SK-N-SH treated with all-trans-retinoic acid at 6 μM for 48 hours (cell line): ENCODE data around the gene NEB.

ENCODE experiments used
- ATAC-seq: fragments of 200-7000 bp; cut with Tn5 transposase; 3 replicates; pipeline ENCODE4 v1.9.1; 2020; ENCODE audit warnings: mild to moderate bottlenecking, moderate library complexity
- ARNTL ChIP-seq: fragments of 450-650 bp; formaldehyde crosslinking; IDR thresholded peaks from 2 replicates; pipeline ENCODE4 v1.5.0; 2020; ENCODE audit warnings: low read depth, mild to moderate bottlenecking, moderate library complexity, borderline replicate concordance
- BACH2 ChIP-seq: fragments of 250-450 bp; sonication (Bioruptor Pico); IDR thresholded peaks from 2 replicates; pipeline ENCODE4 v1.9.0; 2021; ENCODE audit warnings: mild to moderate bottlenecking, borderline replicate concordance
- CSDC2 ChIP-seq: fragments of 250-450 bp; sonication (Bioruptor Pico); IDR thresholded peaks from 2 replicates; pipeline ENCODE4 v1.5.0; 2020; ENCODE audit warnings: mild to moderate bottlenecking, moderate library complexity
- ESRRG ChIP-seq: fragments of 250-450 bp; sonication (Bioruptor Pico); IDR thresholded peaks from 2 replicates; pipeline ENCODE4 v1.6.1; 2021; ENCODE audit warnings: mild to moderate bottlenecking
- GLIS3 ChIP-seq: fragments of 250-450 bp; sonication (Bioruptor Pico); IDR thresholded peaks from 2 replicates; pipeline ENCODE4 v1.5.0; 2020; ENCODE audit warnings: mild to moderate bottlenecking, moderate library complexity
- ISL1 ChIP-seq: fragments of 250-450 bp; sonication (Bioruptor Pico); IDR thresholded peaks from 2 replicates; pipeline ENCODE4 v2.1.2; 2022; ENCODE audit warnings: mild to moderate bottlenecking, moderate library complexity
- OSR1 ChIP-seq: fragments of 250-450 bp; sonication (Bioruptor Pico); IDR thresholded peaks from 2 replicates; pipeline ENCODE4 v1.8.0; 2022; ENCODE audit warnings: moderate library complexity, mild to moderate bottlenecking, inconsistent platforms
- PPARA ChIP-seq: fragments of 250-450 bp; sonication (Bioruptor Pico); IDR thresholded peaks from 2 replicates; pipeline ENCODE4 v1.5.0; 2020; ENCODE audit warnings: mild to moderate bottlenecking, borderline replicate concordance
- RARB ChIP-seq: fragments of 250-450 bp; sonication (Bioruptor Pico); IDR thresholded peaks from 2 replicates; pipeline ENCODE4 v1.8.0; 2021; ENCODE audit warnings: mild to moderate bottlenecking, moderate library complexity
- SNAI2 ChIP-seq: fragments of 250-450 bp; sonication (Bioruptor Pico); IDR thresholded peaks from 2 replicates; pipeline ENCODE4 v1.5.0; 2020; ENCODE audit warnings: mild to moderate bottlenecking, moderate library complexity
- TCF4 ChIP-seq: fragments of 250-450 bp; sonication (Bioruptor Pico); IDR thresholded peaks from 2 replicates; pipeline ENCODE4 v1.8.0; 2021; ENCODE audit warnings: mild to moderate bottlenecking, moderate library complexity, borderline replicate concordance
- TOX ChIP-seq: fragments of 250-450 bp; sonication (Bioruptor Pico); IDR thresholded peaks from 2 replicates; pipeline ENCODE4 v1.8.0; 2021; ENCODE audit warnings: mild to moderate bottlenecking, moderate library complexity, borderline replicate concordance
- ZC3H10 ChIP-seq: fragments of 250-450 bp; sonication (Bioruptor Pico); IDR thresholded peaks from 2 replicates; pipeline ENCODE4 v1.5.1; 2021; ENCODE audit warnings: mild to moderate bottlenecking, moderate library complexity
- ZFP3 ChIP-seq: fragments of 250-450 bp; sonication (Bioruptor Pico); IDR thresholded peaks from 2 replicates; pipeline ENCODE4 v1.5.0; 2020; ENCODE audit warnings: mild to moderate bottlenecking, moderate library complexity
- ZFP30 ChIP-seq: fragments of 450-650 bp; formaldehyde crosslinking; IDR thresholded peaks from 2 replicates; pipeline ENCODE4 v1.5.0; 2022; ENCODE audit warnings: mild to moderate bottlenecking, moderate library complexity
- ZNF565 ChIP-seq: fragments of 450-650 bp; formaldehyde crosslinking; conservative IDR thresholded peaks from 2 replicates; pipeline ENCODE4 v1.5.0; 2020; ENCODE audit warnings: low read depth, mild to moderate bottlenecking, moderate library complexity
- ZNF70 ChIP-seq: fragments of 450-650 bp; formaldehyde crosslinking; IDR thresholded peaks from 2 replicates; pipeline ENCODE4 v1.5.0; 2020; ENCODE audit warnings: mild to moderate bottlenecking, moderate library complexity
- TF ChIP-seq, protein P1 (sequence below): fragments of 250-450 bp; sonication (Bioruptor Pico); IDR thresholded peaks from 2 replicates; pipeline ENCODE4 v1.5.1; 2021; ENCODE audit warnings: mild to moderate bottlenecking, moderate library complexity
- TF ChIP-seq, protein P2 (sequence below): fragments of 250-450 bp; sonication (Bioruptor Pico); IDR thresholded peaks from 2 replicates; pipeline ENCODE4 v1.8.0; 2020; ENCODE audit warnings: mild to moderate bottlenecking, moderate library complexity, borderline replicate concordance
- TF ChIP-seq, protein P3 (sequence below): fragments of 250-450 bp; sonication (Bioruptor Pico); IDR thresholded peaks from 2 replicates; pipeline ENCODE4 v1.5.1; 2020; ENCODE audit warnings: low read depth, mild to moderate bottlenecking, moderate library complexity
- TF ChIP-seq, protein P4 (sequence below): fragments of 250-450 bp; sonication (Bioruptor Pico); IDR thresholded peaks from 2 replicates; pipeline ENCODE4 v1.8.0; 2021; ENCODE audit warnings: low read depth, mild to moderate bottlenecking, moderate library complexity, borderline replicate concordance

Gene NEB

DNA sequence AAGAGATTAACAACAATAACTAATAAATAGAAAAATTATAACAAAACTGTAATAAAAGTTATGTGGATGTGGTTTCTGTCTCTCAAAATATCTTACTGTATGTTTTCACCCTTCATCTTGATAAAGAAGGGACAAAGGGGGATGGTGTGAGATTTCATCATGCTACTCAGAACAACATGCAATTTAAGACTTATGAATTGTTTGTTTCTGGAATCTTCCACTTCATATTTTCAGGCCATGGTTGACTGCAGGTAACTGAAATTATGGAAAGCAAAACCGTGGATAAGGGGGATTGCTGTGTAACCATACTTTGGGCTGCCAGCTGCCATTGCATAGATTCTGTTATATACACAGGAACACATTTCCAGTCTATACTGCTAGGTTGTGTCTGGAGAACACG is 45.6 kb downstream of the NEB start:
- TF ChIP-seq ZNF70 (no peak), TCF4 (no peak), ZC3H10 (CRISPR knock-in tag) (no peak), PPARA (no peak), ESRRG (no peak), OSR1 (CRISPR knock-in tag) (no peak), ZFP3 (CRISPR knock-in tag) (no peak), ARNTL (no peak), ZNF565 (CRISPR knock-in tag) (no peak), RARB (CRISPR knock-in tag) (no peak), CSDC2 (CRISPR knock-in tag) (no peak), ISL1 (CRISPR knock-in tag) (no peak), ZFP30 (CRISPR knock-in tag) (no peak), BACH2 (CRISPR knock-in tag) (no peak)
- TF ChIP-seq, protein P1, sequence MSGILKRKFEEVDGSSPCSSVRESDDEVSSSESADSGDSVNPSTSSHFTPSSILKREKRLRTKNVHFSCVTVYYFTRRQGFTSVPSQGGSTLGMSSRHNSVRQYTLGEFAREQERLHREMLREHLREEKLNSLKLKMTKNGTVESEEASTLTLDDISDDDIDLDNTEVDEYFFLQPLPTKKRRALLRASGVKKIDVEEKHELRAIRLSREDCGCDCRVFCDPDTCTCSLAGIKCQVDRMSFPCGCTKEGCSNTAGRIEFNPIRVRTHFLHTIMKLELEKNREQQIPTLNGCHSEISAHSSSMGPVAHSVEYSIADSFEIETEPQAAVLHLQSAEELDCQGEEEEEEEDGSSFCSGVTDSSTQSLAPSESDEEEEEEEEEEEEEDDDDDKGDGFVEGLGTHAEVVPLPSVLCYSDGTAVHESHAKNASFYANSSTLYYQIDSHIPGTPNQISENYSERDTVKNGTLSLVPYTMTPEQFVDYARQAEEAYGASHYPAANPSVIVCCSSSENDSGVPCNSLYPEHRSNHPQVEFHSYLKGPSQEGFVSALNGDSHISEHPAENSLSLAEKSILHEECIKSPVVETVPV (CRISPR knock-in tag), result no peak
- ATAC-seq, result no peak

DNA sequence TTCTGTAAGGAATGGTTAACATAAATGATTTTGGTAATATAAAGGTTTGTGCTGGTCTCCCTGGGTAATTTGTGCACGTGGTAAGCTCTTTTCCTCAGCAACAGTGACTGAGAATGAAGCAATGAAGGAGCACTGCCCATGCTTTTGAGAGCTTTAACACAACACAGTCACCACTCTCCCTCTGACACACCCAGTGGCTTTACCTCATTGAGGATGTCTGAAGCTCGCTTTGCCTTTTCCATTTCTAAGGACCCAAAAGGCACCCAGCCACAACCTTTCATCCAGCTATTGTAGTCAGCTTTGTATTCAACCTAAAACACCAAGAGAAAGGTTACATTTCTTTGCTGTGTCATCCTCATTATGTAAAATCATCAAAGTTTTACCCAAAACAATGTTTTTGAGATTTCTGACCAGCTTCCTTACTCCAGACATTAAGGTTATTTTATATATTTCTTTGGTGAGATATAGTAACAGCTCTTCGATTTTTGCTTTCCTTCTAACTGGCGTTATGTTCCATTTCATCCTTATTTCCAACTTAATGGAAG is 51.7 kb downstream of the NEB start:
- no peak for ATAC-seq
- no peak for TF ChIP-seq ESRRG
- TF ChIP-seq GLIS3, result no peak
- no peak for TF ChIP-seq ISL1 (CRISPR knock-in tag)

DNA sequence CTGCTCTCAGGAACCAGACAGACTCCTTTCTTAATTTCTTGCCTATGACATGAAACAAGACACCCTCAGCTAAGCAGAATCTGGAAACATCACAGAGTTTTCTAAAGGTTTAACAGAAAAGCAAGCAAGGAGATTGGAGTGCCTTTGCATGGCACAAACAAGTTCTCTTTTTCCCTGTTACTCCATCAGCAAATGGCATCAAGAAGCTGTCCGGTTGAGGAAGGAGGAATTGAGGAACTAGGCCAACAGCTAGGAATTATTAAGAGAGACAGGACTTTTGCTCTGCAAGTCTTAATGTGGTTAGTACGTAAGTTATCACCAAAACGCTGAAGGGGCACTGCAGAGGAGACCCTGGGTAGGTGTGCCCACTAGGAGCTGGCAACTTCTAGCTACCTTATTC is 53.2 kb downstream of the NEB start:
- no peak for TF ChIP-seq SNAI2 (CRISPR knock-in tag)
- no peak for TF ChIP-seq ZC3H10 (CRISPR knock-in tag)
- TF ChIP-seq TOX, result no peak
- TF ChIP-seq ZNF565 (CRISPR knock-in tag), result no peak
- TF ChIP-seq, protein P1 (CRISPR knock-in tag), result no peak
- TF ChIP-seq, protein P2, sequence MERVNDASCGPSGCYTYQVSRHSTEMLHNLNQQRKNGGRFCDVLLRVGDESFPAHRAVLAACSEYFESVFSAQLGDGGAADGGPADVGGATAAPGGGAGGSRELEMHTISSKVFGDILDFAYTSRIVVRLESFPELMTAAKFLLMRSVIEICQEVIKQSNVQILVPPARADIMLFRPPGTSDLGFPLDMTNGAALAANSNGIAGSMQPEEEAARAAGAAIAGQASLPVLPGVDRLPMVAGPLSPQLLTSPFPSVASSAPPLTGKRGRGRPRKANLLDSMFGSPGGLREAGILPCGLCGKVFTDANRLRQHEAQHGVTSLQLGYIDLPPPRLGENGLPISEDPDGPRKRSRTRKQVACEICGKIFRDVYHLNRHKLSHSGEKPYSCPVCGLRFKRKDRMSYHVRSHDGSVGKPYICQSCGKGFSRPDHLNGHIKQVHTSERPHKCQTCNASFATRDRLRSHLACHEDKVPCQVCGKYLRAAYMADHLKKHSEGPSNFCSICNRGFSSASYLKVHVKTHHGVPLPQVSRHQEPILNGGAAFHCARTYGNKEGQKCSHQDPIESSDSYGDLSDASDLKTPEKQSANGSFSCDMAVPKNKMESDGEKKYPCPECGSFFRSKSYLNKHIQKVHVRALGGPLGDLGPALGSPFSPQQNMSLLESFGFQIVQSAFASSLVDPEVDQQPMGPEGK, result no peak
- TF ChIP-seq, protein P3, sequence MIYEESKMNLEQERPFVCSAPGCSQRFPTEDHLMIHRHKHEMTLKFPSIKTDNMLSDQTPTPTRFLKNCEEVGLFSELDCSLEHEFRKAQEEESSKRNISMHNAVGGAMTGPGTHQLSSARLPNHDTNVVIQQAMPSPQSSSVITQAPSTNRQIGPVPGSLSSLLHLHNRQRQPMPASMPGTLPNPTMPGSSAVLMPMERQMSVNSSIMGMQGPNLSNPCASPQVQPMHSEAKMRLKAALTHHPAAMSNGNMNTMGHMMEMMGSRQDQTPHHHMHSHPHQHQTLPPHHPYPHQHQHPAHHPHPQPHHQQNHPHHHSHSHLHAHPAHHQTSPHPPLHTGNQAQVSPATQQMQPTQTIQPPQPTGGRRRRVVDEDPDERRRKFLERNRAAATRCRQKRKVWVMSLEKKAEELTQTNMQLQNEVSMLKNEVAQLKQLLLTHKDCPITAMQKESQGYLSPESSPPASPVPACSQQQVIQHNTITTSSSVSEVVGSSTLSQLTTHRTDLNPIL (CRISPR knock-in tag), result no peak
- TF ChIP-seq ARNTL, result no peak
- TF ChIP-seq OSR1 (CRISPR knock-in tag), result no peak
- TF ChIP-seq ZFP3 (CRISPR knock-in tag), result no peak
- no peak for TF ChIP-seq RARB (CRISPR knock-in tag)
- ATAC-seq, result no peak

DNA sequence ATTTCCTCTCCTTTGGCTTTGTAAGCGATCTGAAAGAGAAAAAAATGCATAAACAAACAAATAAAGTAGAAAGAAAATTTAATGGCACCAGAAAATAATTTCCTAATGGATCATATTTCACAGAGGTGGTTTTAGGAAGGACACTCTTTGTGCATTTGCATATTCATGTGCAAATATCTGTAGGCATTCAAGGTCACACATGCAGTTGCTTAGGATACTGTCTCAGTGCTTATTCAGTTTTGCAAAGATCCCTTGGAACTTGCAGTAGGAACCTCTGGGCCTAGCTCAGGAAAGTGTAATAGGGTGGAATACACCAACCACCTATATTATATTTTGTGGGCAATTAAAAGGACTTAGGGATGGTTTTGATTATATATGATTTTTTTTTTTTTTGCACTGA is 54.3 kb downstream of the NEB start:
- TF ChIP-seq BACH2 (CRISPR knock-in tag) (no peak), CSDC2 (CRISPR knock-in tag) (no peak), TOX (no peak), ZC3H10 (CRISPR knock-in tag) (no peak), ZNF565 (CRISPR knock-in tag) (no peak), ISL1 (CRISPR knock-in tag) (no peak), SNAI2 (CRISPR knock-in tag) (no peak), OSR1 (CRISPR knock-in tag) (no peak), ZFP3 (CRISPR knock-in tag) (no peak), RARB (CRISPR knock-in tag) (no peak), TCF4 (no peak)
- TF ChIP-seq, protein P1 (CRISPR knock-in tag), result no peak
- TF ChIP-seq, protein P2, result no peak
- TF ChIP-seq, protein P4, sequence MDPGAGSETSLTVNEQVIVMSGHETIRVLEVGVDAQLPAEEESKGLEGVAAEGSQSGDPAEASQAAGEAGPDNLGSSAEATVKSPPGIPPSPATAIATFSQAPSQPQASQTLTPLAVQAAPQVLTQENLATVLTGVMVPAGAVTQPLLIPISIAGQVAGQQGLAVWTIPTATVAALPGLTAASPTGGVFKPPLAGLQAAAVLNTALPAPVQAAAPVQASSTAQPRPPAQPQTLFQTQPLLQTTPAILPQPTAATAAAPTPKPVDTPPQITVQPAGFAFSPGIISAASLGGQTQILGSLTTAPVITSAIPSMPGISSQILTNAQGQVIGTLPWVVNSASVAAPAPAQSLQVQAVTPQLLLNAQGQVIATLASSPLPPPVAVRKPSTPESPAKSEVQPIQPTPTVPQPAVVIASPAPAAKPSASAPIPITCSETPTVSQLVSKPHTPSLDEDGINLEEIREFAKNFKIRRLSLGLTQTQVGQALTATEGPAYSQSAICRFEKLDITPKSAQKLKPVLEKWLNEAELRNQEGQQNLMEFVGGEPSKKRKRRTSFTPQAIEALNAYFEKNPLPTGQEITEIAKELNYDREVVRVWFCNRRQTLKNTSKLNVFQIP (CRISPR knock-in tag), result no peak
- no peak for ATAC-seq
